Breast epithelium (tissue), 3 donors: ENCODE measurements around the gene LRRC61.
"Not testable (repeated sequence)": the region's sequence is repeated elsewhere in the genome, so short reads cannot be mapped to it uniquely, and the experiment has no call there.

ENCODE experiments used
- POLR2A ChIP-seq: fragments of 450-650 bp; IDR thresholded peaks from one replicate; pipeline ENCODE4 v1.6.1; 2016; ENCODE audit warnings: antibody characterized with exemption, mild to moderate bottlenecking, moderate library complexity
- POLR2AphosphoS5 ChIP-seq, 3 donors: sonication (generic); formaldehyde crosslinking; IDR thresholded peaks; one replicate each; pipeline ENCODE4 v1.6.1; 2017; ENCODE audit warnings: antibody characterized with exemption in 3 of 3
- TF ChIP-seq, protein P1 (sequence below), 3 donors: fragments of 450-650 bp; IDR thresholded peaks; one replicate each; pipeline ENCODE4 v1.5.1; 2016 to 2017; ENCODE audit warnings: antibody characterized with exemption in 3 of 3, mild to moderate bottlenecking in 3 of 3, moderate library complexity in 3 of 3

DNA sequence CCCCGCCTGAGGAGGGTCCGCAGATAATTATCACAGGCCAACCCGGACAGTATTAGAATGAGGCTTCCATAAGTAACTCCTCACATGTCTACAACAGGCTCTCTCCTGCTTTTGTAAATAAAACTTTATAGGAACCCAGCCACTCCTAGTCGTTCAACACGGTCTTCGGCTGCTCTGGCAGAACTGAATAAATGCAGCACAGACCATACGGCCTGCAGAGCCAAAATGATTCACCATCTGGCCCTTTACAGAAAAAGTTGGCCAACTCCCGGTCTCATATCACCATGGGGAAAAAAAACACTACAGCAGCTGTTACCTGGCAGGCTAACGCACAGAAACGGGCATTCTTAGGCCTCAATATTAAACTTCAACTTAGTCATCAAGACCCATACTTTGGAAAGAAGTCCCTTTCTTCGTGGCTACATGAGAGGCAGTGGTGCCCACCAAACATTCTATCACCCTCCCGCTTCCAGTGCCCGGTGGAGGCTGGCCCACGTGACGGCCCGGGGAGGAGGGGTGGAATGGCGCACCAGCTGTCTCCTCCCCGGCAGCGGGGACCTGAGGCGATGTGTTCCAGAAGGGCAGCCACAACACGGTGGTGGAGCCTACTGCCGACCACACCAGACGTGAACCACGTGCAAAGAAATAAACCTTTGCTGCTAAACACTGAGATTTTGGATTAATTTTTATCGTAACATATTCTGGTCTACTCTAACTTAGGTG is 41.3 kb upstream of the LRRC61 start:
- TF ChIP-seq, protein P1, sequence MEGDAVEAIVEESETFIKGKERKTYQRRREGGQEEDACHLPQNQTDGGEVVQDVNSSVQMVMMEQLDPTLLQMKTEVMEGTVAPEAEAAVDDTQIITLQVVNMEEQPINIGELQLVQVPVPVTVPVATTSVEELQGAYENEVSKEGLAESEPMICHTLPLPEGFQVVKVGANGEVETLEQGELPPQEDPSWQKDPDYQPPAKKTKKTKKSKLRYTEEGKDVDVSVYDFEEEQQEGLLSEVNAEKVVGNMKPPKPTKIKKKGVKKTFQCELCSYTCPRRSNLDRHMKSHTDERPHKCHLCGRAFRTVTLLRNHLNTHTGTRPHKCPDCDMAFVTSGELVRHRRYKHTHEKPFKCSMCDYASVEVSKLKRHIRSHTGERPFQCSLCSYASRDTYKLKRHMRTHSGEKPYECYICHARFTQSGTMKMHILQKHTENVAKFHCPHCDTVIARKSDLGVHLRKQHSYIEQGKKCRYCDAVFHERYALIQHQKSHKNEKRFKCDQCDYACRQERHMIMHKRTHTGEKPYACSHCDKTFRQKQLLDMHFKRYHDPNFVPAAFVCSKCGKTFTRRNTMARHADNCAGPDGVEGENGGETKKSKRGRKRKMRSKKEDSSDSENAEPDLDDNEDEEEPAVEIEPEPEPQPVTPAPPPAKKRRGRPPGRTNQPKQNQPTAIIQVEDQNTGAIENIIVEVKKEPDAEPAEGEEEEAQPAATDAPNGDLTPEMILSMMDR (IDR thresholded peaks at IDR 0.05) = not testable (repeated sequence)
- not testable (repeated sequence) for TF ChIP-seq POLR2AphosphoS5 (IDR thresholded peaks at IDR 0.05); POLR2A
